T-helper 1 cell treated with Interleukin-12 subunit alpha and Interleukin-12 subunit beta and Interleukin-4 antibody, amounts not matched to agents 30 ng/mL and 1 ng/mL, for 36 hours (primary cell): Measurements from ENCODE around the gene CBY3. TPM values are rescaled to one million over a fixed set of nuclear protein-coding genes. Genes with fewer than 3 reads are reported as not detected.
"Not testable (repeated sequence)": the region's sequence is repeated elsewhere in the genome, so short reads cannot be mapped to it uniquely, and the experiment has no call there.

ENCODE experiments used
- intact Hi-C: fragments of 100-400 bp; cut with micrococcal nuclease; formaldehyde crosslinking; loops from one replicate; pipeline ENCODE4 v1.15.1; 2024
- total RNA-seq: library from RNA; stranded (reverse); gene quantifications from 2 replicates; pipeline ENCODE4 v1.2.3, GENCODE V29; 2022

CBY3 gene
- total RNA-seq = not detected in 2 replicates

GRCh38 chr5:179680780-179681401 lies at the start of gene CBY3:
Gene CBY3, minus strand, starts transcription at chr5:179681034. Its CDS starts 116 bp downstream, at chr5:179680918.
- intact Hi-C loops = no loop called here

- intact Hi-C loops = no loop called here
These were observed 49.5 kb upstream of the CBY3 start for GRCh38 chr5:179730356-179730755.

DNA sequence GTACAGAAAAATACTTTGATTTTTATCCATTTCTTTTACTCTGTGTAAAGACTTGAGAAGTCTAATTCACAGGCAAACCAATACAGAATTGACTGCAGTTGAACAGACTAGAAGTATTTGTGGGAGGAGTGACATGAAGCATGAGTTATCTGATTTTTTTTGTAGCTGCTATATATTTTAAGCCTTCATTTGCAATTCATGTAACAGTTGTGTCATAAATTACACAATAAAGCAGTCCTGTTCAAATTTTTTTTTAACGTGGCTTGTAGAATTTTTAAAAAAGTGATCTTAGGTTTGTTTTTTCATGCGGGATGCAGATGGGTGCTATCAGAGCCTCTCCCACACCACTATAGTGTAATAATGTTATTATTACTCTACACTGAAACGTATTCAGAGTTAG lies 48.9 kb upstream of the CBY3 start:
- intact Hi-C loops = no loop called here

- intact Hi-C loops = no loop called here
These were observed 48.5 kb upstream of the CBY3 start for GRCh38 chr5:179729303-179729702.

GRCh38 chr5:179727106-179727505 lies 46.3 kb upstream of the CBY3 start:
- intact Hi-C loops = no loop called here

DNA sequence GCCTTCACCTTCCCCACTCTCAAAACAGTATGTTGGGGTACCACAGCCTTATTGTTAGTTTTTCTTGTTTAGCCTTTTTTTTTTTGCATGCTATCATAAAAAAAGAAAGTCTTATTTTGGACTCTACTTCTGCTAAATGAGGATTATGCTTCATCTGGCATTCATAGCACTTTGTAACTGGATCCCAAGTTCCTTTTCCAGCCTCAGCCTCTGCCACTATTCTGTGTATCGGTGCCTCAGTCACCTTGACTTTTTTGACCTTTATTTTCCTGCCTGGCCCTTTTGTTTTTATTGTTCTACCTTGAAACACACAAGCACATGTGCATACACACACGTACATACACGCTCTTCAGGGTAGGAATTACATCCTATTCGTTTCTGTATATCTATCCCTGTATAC lies 43.3 kb upstream of the CBY3 start:
- intact Hi-C loops = no loop called here

GRCh38 chr5:179720222-179720621 lies 39.4 kb upstream of the CBY3 start:
- intact Hi-C loops = no loop called here

- intact Hi-C loops = no loop called here
These were observed 35.5 kb upstream of the CBY3 start for GRCh38 chr5:179716286-179716685.

DNA sequence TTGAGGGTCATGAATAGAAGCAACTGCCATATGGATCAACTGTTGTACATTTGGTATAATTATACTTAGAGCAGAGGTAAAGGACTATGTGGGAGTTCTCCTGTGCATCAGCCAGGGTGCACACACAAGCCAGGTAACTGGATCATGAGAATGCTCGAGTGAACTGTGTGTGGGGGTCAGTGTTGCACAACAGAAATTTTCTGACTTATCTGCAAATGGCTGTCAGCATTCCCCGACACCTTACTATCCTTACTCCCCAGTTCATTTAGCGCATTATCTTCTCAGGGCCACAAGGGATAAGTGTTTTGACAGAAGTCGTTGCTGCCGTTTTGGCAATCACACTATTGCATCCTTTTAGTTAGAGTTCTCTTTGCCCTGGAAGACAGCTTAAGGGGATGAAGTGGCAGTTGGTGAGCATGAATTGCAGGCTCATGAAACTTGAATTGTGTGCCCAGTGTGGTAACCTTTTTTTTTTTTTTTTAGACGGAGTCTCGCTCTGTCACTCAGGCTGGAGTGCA lies 19.6 kb upstream of the CBY3 start:
- intact Hi-C loops = loop anchor here (1.0 to 10.0 kb wide), 2 partner anchors 1074 to 1466 kb away; partner anchors contain the start of gene PHYKPL

DNA sequence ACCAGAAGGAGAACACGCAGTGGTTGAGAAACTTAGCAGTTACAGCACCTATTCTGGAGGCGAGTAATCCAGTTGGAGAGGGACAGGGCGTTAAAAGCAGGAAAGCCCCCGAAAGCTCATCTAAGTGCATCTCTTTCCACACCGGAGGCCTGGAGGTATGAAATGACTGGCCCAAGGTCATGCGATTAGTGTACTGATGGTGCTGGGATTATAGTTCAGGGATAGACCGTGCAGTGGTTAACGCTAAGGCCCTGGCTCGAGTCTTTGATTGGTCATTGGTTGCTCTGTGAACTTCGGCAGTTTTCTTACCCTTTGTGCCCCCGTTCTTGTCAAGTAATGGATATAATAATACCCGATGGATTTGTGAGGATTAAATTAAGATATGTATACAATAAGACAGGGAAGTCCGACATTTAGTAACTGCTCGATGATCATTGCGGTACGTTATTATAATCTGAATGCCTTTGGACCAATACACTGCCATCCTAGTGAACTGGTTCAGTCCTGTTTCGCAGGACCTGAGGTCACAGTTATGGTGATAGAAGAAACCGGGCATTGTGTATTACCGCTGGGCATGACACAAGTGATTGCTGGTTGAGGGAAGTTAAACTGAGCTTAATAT lies 18.9 kb upstream of the CBY3 start:
- intact Hi-C loops = loop anchor here (1.0 to 10.0 kb wide), 9 partner anchors 37 to 1547 kb away; partner anchors contain the start of genes CNOT6, NHP2, PHYKPL and TBC1D9B

DNA sequence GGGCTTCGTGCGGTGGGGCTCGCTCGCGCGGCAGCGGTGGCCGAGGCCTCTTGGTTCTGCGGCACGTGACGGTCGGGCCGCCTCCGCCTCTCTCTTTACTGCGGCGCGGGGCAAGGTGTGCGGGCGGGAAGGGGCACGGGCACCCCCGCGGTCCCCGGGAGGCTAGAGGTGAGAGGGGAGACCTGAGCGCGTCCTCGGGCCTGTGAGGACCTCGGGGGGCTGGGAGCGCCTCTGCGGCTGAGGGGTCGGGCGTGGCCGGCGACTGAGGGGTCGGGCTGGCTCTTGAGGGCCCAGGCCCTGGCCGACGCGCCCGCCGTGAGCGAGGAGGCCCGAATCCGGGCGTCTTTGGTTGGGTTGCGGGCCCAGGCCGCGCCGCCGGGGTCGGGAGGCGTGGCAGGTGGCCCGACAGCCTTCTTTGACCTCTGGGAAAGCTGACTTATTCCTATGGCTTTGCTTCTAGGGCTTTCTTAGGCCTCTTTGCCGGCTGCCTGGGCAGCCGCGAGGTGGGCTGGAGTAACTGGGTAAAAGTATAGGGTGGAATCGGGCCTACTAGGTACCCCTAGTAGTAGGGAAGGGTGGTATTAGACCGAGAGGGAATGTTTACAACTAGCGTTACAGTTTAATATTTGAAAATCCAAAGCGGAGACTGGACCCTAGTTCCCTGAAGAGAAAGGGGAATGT lies 18.2 kb upstream of the CBY3 start, which contains the start of gene CANX:
Gene CANX (plus strand): TSS at position 33 of the 681 bp plus-strand sequence. CDS start 6,715 bp downstream, outside the sequence.
- intact Hi-C loops = loop anchor here (1.0 to 10.0 kb wide), 17 partner anchors 21 to 1547 kb away; partner anchors contain the start of genes CNOT6, HNRNPH1, MAML1 and MRNIP

DNA sequence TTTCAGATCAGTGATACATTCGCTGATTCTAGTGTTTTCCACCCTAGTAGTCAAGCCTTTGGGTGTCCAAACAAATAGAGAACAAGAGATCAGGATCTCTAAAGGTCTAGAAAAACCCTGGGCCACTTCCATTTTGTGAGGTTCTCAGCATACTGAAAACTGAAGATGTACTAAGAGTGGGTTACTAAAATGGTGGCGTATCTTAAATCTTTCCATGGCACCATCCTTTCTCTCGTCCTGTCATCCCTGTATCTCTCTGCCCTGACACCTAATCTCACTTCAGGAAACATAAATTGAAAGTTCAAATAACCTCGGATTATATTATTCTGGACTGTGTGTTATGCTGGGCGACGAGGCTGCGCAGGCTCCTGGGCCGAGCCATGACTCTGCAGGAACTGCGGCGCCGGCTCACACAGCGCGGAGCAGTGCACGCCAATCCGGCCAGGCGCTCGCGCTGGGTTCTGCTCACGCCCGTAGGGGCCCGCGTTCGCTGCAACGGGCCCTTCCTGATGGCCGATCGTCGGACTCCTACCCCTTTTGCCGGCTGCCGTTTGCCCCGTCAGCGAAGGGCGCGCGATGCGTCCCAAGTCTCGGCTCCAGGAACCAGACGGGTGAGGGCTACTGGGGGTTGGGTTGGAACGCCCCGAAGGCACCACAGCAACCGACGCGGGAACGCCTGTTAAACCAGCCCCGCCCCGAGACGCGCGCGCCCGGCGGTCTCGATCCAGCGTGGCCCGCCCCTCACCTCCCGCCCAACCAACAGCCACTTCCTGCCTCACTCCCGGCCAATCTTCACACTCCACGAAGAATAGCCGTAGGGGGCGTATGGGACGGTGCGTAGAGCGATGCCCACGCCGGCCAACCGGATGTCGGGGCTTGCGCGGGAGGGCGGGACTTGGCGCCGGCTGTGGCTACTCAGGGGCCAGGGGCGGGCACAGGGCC lies 17.4 kb upstream of the CBY3 start:
- intact Hi-C loops = loop anchor here (1.0 to 10.0 kb wide), 17 partner anchors 20 to 1546 kb away; partner anchors contain the start of genes CNOT6, HNRNPH1, MAML1 and MRNIP

DNA sequence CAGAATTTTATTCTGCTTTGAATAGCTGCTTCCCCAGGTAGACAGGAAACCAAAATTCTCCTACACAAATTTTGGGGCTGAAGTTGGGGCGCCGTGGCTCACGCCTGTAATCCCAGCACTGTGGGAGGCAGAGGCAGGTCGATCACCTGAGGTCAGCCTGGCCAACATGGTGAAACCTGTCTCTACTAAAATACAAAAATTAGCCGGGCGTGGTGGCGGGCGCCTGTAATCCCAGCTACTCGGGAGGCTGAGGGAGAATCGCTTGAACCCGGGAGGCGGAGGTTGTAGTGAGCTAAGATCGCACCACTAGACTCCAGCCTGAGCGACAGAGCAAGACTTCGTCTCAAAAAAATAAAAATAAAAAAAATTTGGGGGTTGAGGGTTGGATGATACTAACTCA lies 16.7 kb upstream of the CBY3 start:
- intact Hi-C loops = loop anchor here (5.0 to 10.0 kb wide), 5 partner anchors 35 to 1545 kb away; partner anchors contain the start of genes CNOT6, NHP2, TBC1D9B and ZNF354A

- intact Hi-C loops = loop anchor here (5.0 to 10.0 kb wide), 5 partner anchors 35 to 1545 kb away; partner anchors contain the start of genes CNOT6, NHP2, TBC1D9B and ZNF354A
These were observed 16.3 kb upstream of the CBY3 start for GRCh38 chr5:179697108-179697507.

- intact Hi-C loops = loop anchor here (5.0 to 10.0 kb wide), 5 partner anchors 34 to 1544 kb away; partner anchors contain the start of genes CNOT6, NHP2, TBC1D9B and ZNF354A
These were observed 15.8 kb upstream of the CBY3 start for GRCh38 chr5:179696603-179697002.

DNA sequence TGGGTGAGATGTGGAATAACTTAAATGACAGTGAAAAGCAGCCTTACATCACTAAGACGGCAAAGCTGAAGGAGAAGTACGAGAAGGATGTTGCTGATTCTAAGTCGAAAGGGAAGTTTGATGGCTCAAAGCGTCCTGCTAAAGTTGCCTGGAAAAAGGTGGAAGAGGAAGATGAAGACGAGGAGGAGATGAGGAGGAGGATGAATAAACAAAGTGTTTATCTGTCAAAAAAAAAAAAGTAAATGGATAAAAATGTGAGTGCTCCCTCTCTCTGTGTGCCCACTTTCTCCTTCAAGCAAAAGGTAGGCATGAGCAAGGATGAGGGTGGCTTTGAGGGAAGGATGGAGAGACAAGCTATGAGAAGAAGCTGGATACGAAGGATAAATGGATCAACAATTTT lies 13.7 kb upstream of the CBY3 start:
- intact Hi-C loops = loop anchor here (10.0 kb wide), 1 partner anchor 800 kb away; the partner anchor contains the start of gene CNOT6

GRCh38 chr5:179689212-179689611 lies 8.4 kb upstream of the CBY3 start:
- intact Hi-C loops = not testable (repeated sequence)

DNA sequence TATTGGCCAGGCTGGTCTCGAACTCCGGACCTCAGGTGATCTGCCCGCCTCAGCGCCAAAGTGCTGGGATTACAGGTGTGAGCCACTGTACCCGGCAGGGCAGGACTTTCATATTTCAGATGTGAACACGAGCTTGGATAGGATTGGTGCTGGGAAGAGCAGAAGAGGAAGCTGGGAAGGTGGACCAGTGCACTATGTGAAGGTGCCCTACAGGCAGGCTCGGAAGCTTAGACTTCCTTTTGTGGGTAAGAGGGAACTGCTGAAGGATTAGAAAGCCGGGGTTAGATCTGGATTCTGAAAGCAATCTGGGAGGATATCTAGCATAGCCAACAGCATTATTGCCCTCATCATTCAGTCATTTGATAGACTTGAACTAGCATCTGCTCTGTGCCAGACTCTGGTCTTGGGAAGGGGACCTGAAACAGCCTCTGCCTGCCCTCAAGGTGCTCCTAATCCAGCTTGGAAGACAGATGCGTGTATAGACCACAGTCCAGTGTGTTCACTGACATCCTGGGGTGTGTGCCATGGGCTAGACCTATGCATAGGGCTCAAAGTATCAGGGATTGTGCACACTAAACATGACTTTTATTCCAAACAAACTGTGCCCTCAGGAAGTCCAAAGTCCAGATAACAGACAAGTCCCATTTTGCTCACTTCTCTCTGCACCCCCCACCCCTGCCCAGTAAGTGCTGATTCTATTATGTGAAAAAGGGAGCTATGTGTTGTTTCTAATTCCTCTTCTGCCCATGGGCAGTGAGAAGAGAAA lies 637 bp downstream of the CBY3 start:
- intact Hi-C loops = no loop called here

DNA sequence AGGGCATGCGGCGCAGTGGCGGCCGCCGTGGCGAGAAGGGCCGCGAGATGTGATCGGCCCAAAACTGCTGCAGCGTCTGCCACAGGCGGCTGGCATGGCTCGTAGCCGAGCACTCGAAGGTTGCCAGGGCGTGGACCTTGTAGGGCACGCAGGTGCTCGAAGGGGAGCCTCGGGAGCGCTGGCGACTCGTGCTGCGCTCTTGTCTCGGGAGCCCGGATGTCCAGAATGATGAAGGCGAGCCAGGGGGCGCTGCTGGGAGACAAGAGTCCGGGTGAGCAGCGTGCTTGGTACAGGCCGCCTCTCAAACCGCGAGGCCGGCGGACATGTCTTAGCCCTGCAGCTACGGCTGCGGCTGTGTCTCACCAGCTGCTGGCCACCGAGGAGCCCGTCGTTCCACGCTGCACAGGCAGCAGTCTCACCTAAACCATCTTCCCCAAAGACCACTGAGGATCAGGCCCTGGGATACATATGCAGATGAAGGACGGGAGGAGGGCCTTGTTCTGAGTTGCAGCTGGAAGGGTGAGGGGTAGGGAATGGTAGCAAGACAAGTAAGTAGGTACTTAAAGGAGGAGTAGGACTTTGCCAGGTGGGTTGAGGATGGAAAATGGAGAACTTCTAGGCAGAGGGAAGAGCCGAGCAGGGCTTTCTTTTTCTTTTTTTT lies 1.7 kb downstream of the CBY3 start:
- intact Hi-C loops = loop anchor here (2.0 to 5.0 kb wide), 3 partner anchors 20 to 1052 kb away; partner anchors contain the start of gene CLK4
